B cell (primary cell): ENCODE results near the gene NPIPB8. TPM values are rescaled to one million over a fixed set of nuclear protein-coding genes. Genes with fewer than 3 reads are reported as not detected.
"Not testable (repeated sequence)": the region's sequence is repeated elsewhere in the genome, so short reads cannot be mapped to it uniquely, and the experiment has no call there.

Source experiments
- ATAC-seq: fragments of 200-7000 bp; cut with Tn5 transposase; one replicate; pipeline ENCODE4 v1.10.0; 2021; ENCODE audit warnings: low read depth, mild to moderate bottlenecking, moderate number of reproducible peaks, moderate library complexity
- CTCF ChIA-PET: fragments of 350-600 bp; sonication (Branson Sonifier 250); formaldehyde crosslinking; loops from one replicate; lab custom pipeline; 2021; ENCODE audit warnings: antibody characterized with exemption, inconsistent platforms; lab: Charles Lee
- POLR2A ChIA-PET: fragments of 350-600 bp; sonication (Branson Sonifier 250); formaldehyde crosslinking; loops from one replicate; lab custom pipeline; 2021; ENCODE audit warnings: antibody characterized with exemption; lab: Charles Lee
- DNase-seq: peaks from one replicate; pipeline ENCODE4 v3.0.0; 2013
- H2AFZ ChIP-seq: 2 replicates; pipeline ENCODE4 v1.6.1; 2012; ENCODE audit warnings: mild to moderate bottlenecking, low read depth, low read length; ENCODE audit not compliant: insufficient read depth, poor library complexity, severe bottlenecking
- H3K27ac ChIP-seq, 2 donors: 1 replicate in 1 of 2; 2 replicates in 1 of 2; pipeline ENCODE4 v1.5.1; 2012 to 2013; ENCODE audit warnings: low read length in 2 of 2, mild to moderate bottlenecking in 2 of 2, moderate library complexity in 1 of 2
- H3K27me3 ChIP-seq, 4 experiments: fragments of 200-600 bp in 1 of 4; sonication (generic) in 1 of 4; replicated peaks in 1 of 4; 1 replicate in 2 of 4; 2 replicates in 2 of 4; pipeline versions ENCODE4 v1.6.1 to v1.7.0; 2013 to 2016; ENCODE audit warnings: low read length in 3 of 4, mild to moderate bottlenecking in 2 of 4, mixed read lengths in 1 of 4, moderate library complexity in 1 of 4; ENCODE audit not compliant: insufficient read depth in 4 of 4, control insufficient read depth in 3 of 4; ENCODE audit errors: control extremely low read depth in 1 of 4
- H3K36me3 ChIP-seq, 2 experiments: replicated peaks in 1 of 2; 1 replicate in 1 of 2; 2 replicates in 1 of 2; pipeline versions ENCODE4 v1.6.1 to v1.7.1; 2013; ENCODE audit warnings: low read length in 1 of 2; ENCODE audit not compliant: insufficient read depth in 2 of 2, control insufficient read depth in 1 of 2; ENCODE audit errors: control extremely low read depth in 1 of 2, extremely low read depth in 1 of 2
- H3K4me1 ChIP-seq, 2 donors: fragments of 200-600 bp in 1 of 2; sonication (generic) in 1 of 2; 1 replicate in 1 of 2; 2 replicates in 1 of 2; pipeline versions ENCODE4 v1.5.1 to v1.6.1; 2013 to 2017; ENCODE audit warnings: low read length in 2 of 2; ENCODE audit not compliant: control insufficient read depth in 2 of 2, insufficient read depth in 2 of 2
- H3K4me2 ChIP-seq: replicated peaks from 2 replicates; pipeline ENCODE3; 2012; ENCODE audit warnings: mild to moderate bottlenecking, low read depth, low read length; ENCODE audit not compliant: poor library complexity, severe bottlenecking
- H3K4me3 ChIP-seq, 5 experiments: fragments of 200-600 bp in 1 of 5; sonication (generic) in 1 of 5; 1 replicate in 3 of 5; 2 replicates in 2 of 5; pipeline versions ENCODE4 v1.5.1 to v1.7.0; 2011 to 2016; ENCODE audit warnings: low read length in 4 of 5, mild to moderate bottlenecking in 4 of 5, low read depth in 2 of 5, control low read depth in 1 of 5, moderate library complexity in 1 of 5; ENCODE audit not compliant: insufficient read depth in 1 of 5; ENCODE audit errors: control extremely low read depth in 1 of 5, extremely low read depth in 1 of 5
- H3K79me2 ChIP-seq: fragments of 200-600 bp; sonication (generic); one replicate; pipeline ENCODE4 v1.6.0; 2016; ENCODE audit warnings: low read length; ENCODE audit not compliant: control insufficient read depth, insufficient read depth
- H3K9ac ChIP-seq: fragments of 200-600 bp; sonication (generic); 2 replicates; pipeline ENCODE4 v1.6.1; 2017; ENCODE audit warnings: mild to moderate bottlenecking, low read length, moderate library complexity
- H3K9me3 ChIP-seq, 3 donors: one replicate each; pipeline versions ENCODE4 v1.6.1 to v1.7.1; 2013; ENCODE audit warnings: low read length in 2 of 3; ENCODE audit not compliant: control insufficient read depth in 2 of 3, insufficient read depth in 1 of 3; ENCODE audit errors: control extremely low read depth in 1 of 3
- H4K20me1 ChIP-seq: 2 replicates; pipeline ENCODE4 v1.6.0; 2012; ENCODE audit warnings: mild to moderate bottlenecking, low read length; ENCODE audit not compliant: insufficient read depth, control insufficient read depth, poor library complexity, severe bottlenecking
- H3K27ac Mint-ChIP-seq: one replicate; pipeline ENCODE4 v1.8.0; 2021; ENCODE audit warnings: mixed read lengths
- H3K27me3 Mint-ChIP-seq: one replicate; pipeline ENCODE4 v1.8.0; 2021; ENCODE audit warnings: mixed read lengths
- H3K4me1 Mint-ChIP-seq: one replicate; pipeline ENCODE4 v1.8.0; 2021; ENCODE audit warnings: mixed read lengths
- H3K4me3 Mint-ChIP-seq: one replicate; pipeline ENCODE4 v1.8.0; 2021; ENCODE audit warnings: mixed read lengths
- H3K9me3 Mint-ChIP-seq: one replicate; pipeline ENCODE4 v1.8.0; 2022; ENCODE audit warnings: mixed read lengths; ENCODE audit not compliant: insufficient read depth
- WGBS: methylation state at CpG from one replicate; pipeline ENCODE4 v1.1.5; 2013; ENCODE audit warnings: missing lambda C conversion rate; ENCODE audit not compliant: insufficient coverage; 5-methylcytosine and 5-hydroxymethylcytosine counted together
- intact Hi-C: fragments of 100-400 bp; cut with micrococcal nuclease; formaldehyde crosslinking; loops from one replicate; pipeline ENCODE4 v1.10.0; 2022
- polyA plus RNA-seq: library from polyadenylated mRNA; depleted of rRNA; stranded (reverse); fragments of >200 nt; gene quantifications from 2 replicates; pipeline ENCODE4 v1.2.3, GENCODE V29; 2012
- total RNA-seq, 2 donors: library from RNA; stranded (reverse); fragments of 120-200 nt in 1 of 2; gene quantifications; 1 replicate in 1 of 2; 2 replicates in 1 of 2; pipeline versions ENCODE4 v1.2.3 to v1.2.4, GENCODE V29; 2013 to 2022

NPIPB8 gene
- total and polyA plus RNA-seq, 2 donors (not counting 1 experiment from before 2014, with no cell fraction given) = 0.04 to 1.1 TPM

- H3K36me3 ChIP-seq, H2AFZ ChIP-seq, H3K9me3 ChIP-seq, H3K79me2 ChIP-seq, DNase-seq, H3K9ac ChIP-seq, H3K27ac Mint-ChIP-seq, H3K27me3 Mint-ChIP-seq, intact Hi-C loops, H3K4me2 ChIP-seq, CTCF ChIA-PET, H3K27ac ChIP-seq, H3K4me1 Mint-ChIP-seq, POLR2A ChIA-PET, H3K27me3 ChIP-seq, H4K20me1 ChIP-seq, H3K4me3 ChIP-seq, H3K4me3 Mint-ChIP-seq, H3K9me3 Mint-ChIP-seq, H3K4me1 ChIP-seq, ATAC-seq: not testable (repeated sequence)
- no CpG with 5 or more reads among the region's 7 CpGs for WGBS
These were observed 66.4 kb downstream of the NPIPB8 start for GRCh38 chr16:28704246-28704645.

Other genes with a start within 250 kb of the NPIPB8 start
- gene EIF3CL, start 234.2 kb upstream of the NPIPB8 start, total RNA-seq = 73.8 and 77.9 TPM in 2 replicates
- gene EIF3CL, start 234.2 kb upstream of the NPIPB8 start, polyA plus RNA-seq = 37.9 and 90.2 TPM in 2 replicates
- 0.30 and 0.58 TPM in 2 replicates for gene NPIPB7, start 165.7 kb upstream of the NPIPB8 start, total RNA-seq
- 0.52 and 0.92 TPM in 2 replicates for gene NPIPB7, start 165.7 kb upstream of the NPIPB8 start, polyA plus RNA-seq
- gene CLN3, start 146.0 kb upstream of the NPIPB8 start, total RNA-seq = 37.7 and 40.2 TPM in 2 replicates
- 34.3 and 44.1 TPM in 2 replicates for gene CLN3, start 146.0 kb upstream of the NPIPB8 start, polyA plus RNA-seq
- 2.6 and 2.9 TPM in 2 replicates for gene APOBR, start 143.4 kb upstream of the NPIPB8 start, total RNA-seq
- gene APOBR, start 143.4 kb upstream of the NPIPB8 start, polyA plus RNA-seq = 0.81 and 1.3 TPM in 2 replicates
- gene IL27, start 131.2 kb upstream of the NPIPB8 start, total RNA-seq = not detected in 2 replicates
- gene IL27, start 131.2 kb upstream of the NPIPB8 start, polyA plus RNA-seq = 0.09 TPM in 1 of 2 replicates, not detected in the other
- gene NUPR1, start 99.1 kb upstream of the NPIPB8 start, total RNA-seq = not detected in 2 replicates
- gene NUPR1, start 99.1 kb upstream of the NPIPB8 start, polyA plus RNA-seq = not detected in 2 replicates
- gene SGF29, start 84.1 kb upstream of the NPIPB8 start, total RNA-seq = 52.5 and 52.9 TPM in 2 replicates
- 24.0 and 28.2 TPM in 2 replicates for gene SGF29, start 84.1 kb upstream of the NPIPB8 start, polyA plus RNA-seq
- gene SULT1A2, start 41.0 kb upstream of the NPIPB8 start, total RNA-seq = 0.32 and 0.36 TPM in 2 replicates
- 0.29 TPM in 1 of 2 replicates, not detected in the other for gene SULT1A2, start 41.0 kb upstream of the NPIPB8 start, polyA plus RNA-seq
- 4.2 and 5.0 TPM in 2 replicates for gene SULT1A1, start 28.0 kb upstream of the NPIPB8 start, total RNA-seq
- gene SULT1A1, start 28.0 kb upstream of the NPIPB8 start, polyA plus RNA-seq = 5.0 and 7.1 TPM in 2 replicates
- gene EIF3C, start 73.4 kb downstream of the NPIPB8 start, total RNA-seq = 353 and 372 TPM in 2 replicates
- gene EIF3C, start 73.4 kb downstream of the NPIPB8 start, polyA plus RNA-seq = 97.8 and 126 TPM in 2 replicates
- 12.6 and 13.4 TPM in 2 replicates for gene NPIPB9, start 113.7 kb downstream of the NPIPB8 start, total RNA-seq
- gene NPIPB9, start 113.7 kb downstream of the NPIPB8 start, polyA plus RNA-seq = 1.3 and 3.4 TPM in 2 replicates
- gene ATXN2L, start 184.9 kb downstream of the NPIPB8 start, total RNA-seq = 274 and 289 TPM in 2 replicates
- 134 and 157 TPM in 2 replicates for gene ATXN2L, start 184.9 kb downstream of the NPIPB8 start, polyA plus RNA-seq
- gene TUFM, start 208.3 kb downstream of the NPIPB8 start, total RNA-seq = 129 and 143 TPM in 2 replicates
- gene TUFM, start 208.3 kb downstream of the NPIPB8 start, polyA plus RNA-seq = 126 and 160 TPM in 2 replicates
- 118 and 120 TPM in 2 replicates for gene SH2B1, start 225.8 kb downstream of the NPIPB8 start, total RNA-seq
- 94.2 and 118 TPM in 2 replicates for gene SH2B1, start 225.8 kb downstream of the NPIPB8 start, polyA plus RNA-seq
- gene ATP2A1, start 240.4 kb downstream of the NPIPB8 start, total RNA-seq = 0.84 and 1.1 TPM in 2 replicates
- gene ATP2A1, start 240.4 kb downstream of the NPIPB8 start, polyA plus RNA-seq = 0.22 and 0.31 TPM in 2 replicates